ENCODE data around the gene SPATA31C1. TPM values are rescaled to one million over a fixed set of nuclear protein-coding genes. Genes with fewer than 3 reads are reported as not detected.
"Not testable (repeated sequence)": the region's sequence is repeated elsewhere in the genome, so short reads cannot be mapped to it uniquely, and the experiment has no call there.

The SPATA31C1 gene
- total RNA-seq, 1 donor from 2014 or later = not detected

- H3K27me3 ChIP-seq (ENCODE audit: control insufficient read depth, insufficient read depth, low read length); DNase-seq (ENCODE audit: low read depth); H3K4me3 ChIP-seq (ENCODE audit: low read depth, low read length); H3K36me3 ChIP-seq (ENCODE audit: control insufficient read depth, insufficient read depth, low read length): not testable (repeated sequence)
Observed at GRCh38 chr9:87924851-87925250, 7.1 kb downstream of the SPATA31C1 start.

GRCh38 chr9:87929152-87929551 lies 11.4 kb downstream of the SPATA31C1 start:
- not testable (repeated sequence) for H3K36me3 ChIP-seq (ENCODE audit: control insufficient read depth, insufficient read depth, low read length); DNase-seq (ENCODE audit: low read depth); H3K4me3 ChIP-seq (ENCODE audit: low read depth, low read length); H3K27me3 ChIP-seq (ENCODE audit: control insufficient read depth, insufficient read depth, low read length)

- H3K4me3 ChIP-seq (ENCODE audit: low read depth, low read length); DNase-seq (ENCODE audit: low read depth); H3K36me3 ChIP-seq (ENCODE audit: control insufficient read depth, insufficient read depth, low read length); H3K27me3 ChIP-seq (ENCODE audit: control insufficient read depth, insufficient read depth, low read length): not testable (repeated sequence)
Observed at GRCh38 chr9:87934444-87934843, 16.7 kb downstream of the SPATA31C1 start.

GRCh38 chr9:87937352-87937751 lies 19.6 kb downstream of the SPATA31C1 start:
- not testable (repeated sequence) for H3K4me3 ChIP-seq (ENCODE audit: low read depth, low read length); H3K27me3 ChIP-seq (ENCODE audit: control insufficient read depth, insufficient read depth, low read length); DNase-seq (ENCODE audit: low read depth); H3K36me3 ChIP-seq (ENCODE audit: control insufficient read depth, insufficient read depth, low read length)

GRCh38 chr9:87937918-87938317 lies 20.2 kb downstream of the SPATA31C1 start:
- not testable (repeated sequence) for H3K36me3 ChIP-seq (ENCODE audit: control insufficient read depth, insufficient read depth, low read length); H3K4me3 ChIP-seq (ENCODE audit: low read depth, low read length); DNase-seq (ENCODE audit: low read depth); H3K27me3 ChIP-seq (ENCODE audit: control insufficient read depth, insufficient read depth, low read length)

- not testable (repeated sequence) for H3K36me3 ChIP-seq (ENCODE audit: control insufficient read depth, insufficient read depth, low read length); DNase-seq (ENCODE audit: low read depth); H3K27me3 ChIP-seq (ENCODE audit: control insufficient read depth, insufficient read depth, low read length); H3K4me3 ChIP-seq (ENCODE audit: low read depth, low read length)
Observed at GRCh38 chr9:87938336-87938735, 20.6 kb downstream of the SPATA31C1 start.

GRCh38 chr9:87939096-87939495 lies 21.3 kb downstream of the SPATA31C1 start:
- DNase-seq (ENCODE audit: low read depth); H3K27me3 ChIP-seq (ENCODE audit: control insufficient read depth, insufficient read depth, low read length); H3K36me3 ChIP-seq (ENCODE audit: control insufficient read depth, insufficient read depth, low read length); H3K4me3 ChIP-seq (ENCODE audit: low read depth, low read length): not testable (repeated sequence)

GRCh38 chr9:87944096-87944495 lies 26.3 kb downstream of the SPATA31C1 start:
- Histone ChIP-seq H3K4me3 (ENCODE audit: low read depth, low read length) (no peak overlapping the region), H3K36me3 (ENCODE audit: control insufficient read depth, insufficient read depth, low read length) (no peaks in the 10 kb centered on the region), H3K27me3 (ENCODE audit: control insufficient read depth, insufficient read depth, low read length) (no peaks in the 10 kb centered on the region)
- no peak for DNase-seq (ENCODE audit: low read depth)
- no peak for TF ChIP-seq CTCF (IDR thresholded peaks at IDR 0.05; ENCODE audit: insufficient read depth, low read length, poor library complexity, severe bottlenecking)

- DNase-seq (ENCODE audit: low read depth) = no peak
- Histone ChIP-seq H3K36me3 (ENCODE audit: control insufficient read depth, insufficient read depth, low read length) (no peaks in the 10 kb centered on the region), H3K4me3 (ENCODE audit: low read depth, low read length) (no peak overlapping the region), H3K27me3 (ENCODE audit: control insufficient read depth, insufficient read depth, low read length) (no peaks in the 10 kb centered on the region)
- TF ChIP-seq CTCF (IDR thresholded peaks at IDR 0.05; ENCODE audit: insufficient read depth, low read length, poor library complexity, severe bottlenecking) = no peak
Observed at GRCh38 chr9:87944682-87945081, 26.9 kb downstream of the SPATA31C1 start.

GRCh38 chr9:87950296-87950695 lies 32.5 kb downstream of the SPATA31C1 start:
- no peaks in the 10 kb centered on the region for H3K27me3 ChIP-seq (ENCODE audit: control insufficient read depth, insufficient read depth, low read length)
- no peak overlapping the region for H3K4me3 ChIP-seq (ENCODE audit: low read depth, low read length)
- no peak for TF ChIP-seq CTCF (IDR thresholded peaks at IDR 0.05; ENCODE audit: insufficient read depth, low read length, poor library complexity, severe bottlenecking)
- no peaks in the 10 kb centered on the region for H3K36me3 ChIP-seq (ENCODE audit: control insufficient read depth, insufficient read depth, low read length)
- no peak for DNase-seq (ENCODE audit: low read depth)
